AG04449 (cell line): ENCODE measurements around the gene PLK1.

ENCODE experiments used
- CTCF ChIA-PET: fragments of 350-600 bp; formaldehyde crosslinking; extraction: SDS; loops from one replicate; lab custom pipeline; 2021; ENCODE audit warnings: antibody characterized with exemption; lab: Yijun Ruan, JAX
- POLR2A ChIA-PET: fragments of 400-600, 350-600 bp; formaldehyde crosslinking; extraction: SDS; loops from one replicate; lab custom pipeline; 2020; ENCODE audit warnings: antibody characterized with exemption, inconsistent platforms; lab: Yijun Ruan, JAX
- DNase-seq: peaks from one replicate; pipeline ENCODE4 v3.0.0-alpha.2; 2010; ENCODE audit warnings: low read depth, low spot score
- H3K4me3 ChIP-seq: 2 replicates; pipeline ENCODE4 v1.5.1; 2011; ENCODE audit warnings: low read depth, mild to moderate bottlenecking, control low read depth, low read length
- CTCF ChIP-seq: IDR thresholded peaks from one replicate; pipeline ENCODE4 v1.5.1; 2011; ENCODE audit warnings: mild to moderate bottlenecking, moderate library complexity, low read length, control low read depth, inconsistent platforms; ENCODE audit not compliant: insufficient read depth; ENCODE audit errors: missing control alignments

The PLK1 gene

DNA sequence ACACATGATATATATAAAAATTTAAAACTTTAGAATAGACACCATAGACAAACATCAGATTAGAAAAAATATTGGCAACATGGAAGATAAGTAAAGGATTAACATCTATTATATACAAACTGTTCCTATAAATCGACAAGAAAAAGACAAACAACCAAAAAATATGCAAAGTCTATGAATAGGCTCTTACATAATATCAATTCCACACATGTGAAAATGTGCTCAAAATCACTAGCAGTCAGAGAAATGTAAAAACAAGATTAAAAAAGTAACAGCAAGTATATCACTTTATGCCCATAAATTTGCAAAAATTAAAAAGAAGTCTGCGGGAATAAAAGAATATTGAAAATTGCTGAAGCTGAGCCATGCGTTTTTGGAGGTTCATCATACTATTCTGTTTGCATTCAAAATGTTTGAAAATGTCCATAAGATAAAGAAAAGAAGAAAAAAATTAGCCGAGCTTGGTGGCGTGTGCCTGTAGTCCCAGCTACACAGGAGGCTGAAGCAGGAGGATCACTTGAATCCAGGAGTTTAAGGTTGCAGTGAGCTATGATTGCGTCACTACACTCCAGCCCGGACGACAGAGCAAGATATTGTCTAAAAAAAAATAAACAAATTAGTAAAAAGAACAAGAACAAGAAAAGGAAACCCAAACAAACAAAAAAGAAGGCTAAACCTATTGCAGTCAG is 45.6 kb downstream of the PLK1 start:
- no peak overlapping the region for H3K4me3 ChIP-seq
- no peak for DNase-seq
- POLR2A ChIA-PET, result no interaction called here
- TF ChIP-seq CTCF, result no peak
- CTCF ChIA-PET, result no interaction called here

GRCh38 chr16:23724785-23725131 is 46.1 kb downstream of the PLK1 start:
- CTCF ChIA-PET, result no interaction called here
- POLR2A ChIA-PET, result no interaction called here

DNA sequence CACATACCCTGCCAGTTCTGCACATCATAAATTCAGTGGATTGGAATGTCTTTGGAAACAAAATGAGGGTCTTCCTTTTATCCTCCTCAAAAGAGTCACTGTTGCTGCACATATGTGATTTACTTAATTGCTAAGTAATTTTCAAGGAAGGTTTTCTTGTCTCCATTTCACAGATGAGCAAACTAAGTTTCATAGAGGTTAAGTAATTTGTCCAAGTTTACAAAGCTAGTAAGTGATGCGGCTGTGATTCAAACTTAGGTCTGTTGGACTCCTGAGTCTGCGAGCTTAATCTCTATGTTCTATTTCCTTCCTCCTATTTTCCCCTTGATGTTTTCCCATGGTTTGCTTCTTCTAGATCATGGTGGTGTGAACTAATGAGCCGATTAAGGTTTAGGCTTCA is 48.0 kb downstream of the PLK1 start:
- no peak overlapping the region for H3K4me3 ChIP-seq
- DNase-seq, result no peak
- TF ChIP-seq CTCF, result no peak
- CTCF ChIA-PET, result interaction anchor here (1.2 to 1.9 kb wide), 5 partner anchors 11 to 777 kb away, joined by 3 to 4 read pairs (median 3); no protein-coding TSS in a partner anchor
- POLR2A ChIA-PET, result no interaction called here

More at GRCh38 chr16:23724785-23725131, 46.1 kb downstream of the PLK1 start:
- no peak for TF ChIP-seq CTCF
- H3K4me3 ChIP-seq, result no peak overlapping the region
- no peak for DNase-seq

GRCh38 chr16:23728112-23728477 is 49.4 kb downstream of the PLK1 start:
- ChIA-PET POLR2A (interaction anchor here (1.0 kb wide), 1 partner anchor 56 kb away, joined by 3 read pairs; no protein-coding TSS in a partner anchor), CTCF (interaction anchor here (0.8 to 1.7 kb wide), 13 partner anchors 9 to 282 kb away, joined by 3 to 9 read pairs (median 3); no protein-coding TSS in a partner anchor)
- no peak for DNase-seq

GRCh38 chr16:23729503-23730424 is 51.1 kb downstream of the PLK1 start:
- no peak for TF ChIP-seq CTCF
- ChIA-PET POLR2A (no interaction called here), CTCF (interaction anchor here (1.0 to 1.2 kb wide), 2 partner anchors 307 to 770 kb away, joined by 3 read pairs; no protein-coding TSS in a partner anchor)
- no peak overlapping the region for H3K4me3 ChIP-seq
- no peak for DNase-seq

More at GRCh38 chr16:23728112-23728477, 49.4 kb downstream of the PLK1 start:
- no peak overlapping the region for H3K4me3 ChIP-seq
- TF ChIP-seq CTCF, result no peak
